CD14-positive monocyte (primary cell): ENCODE data around the gene PLXNB1. TPM values are rescaled to one million over a fixed set of nuclear protein-coding genes. Genes with fewer than 3 reads are reported as not detected.

Experiments
- DNase-seq, 3 donors: peaks; one replicate each; pipeline ENCODE4 v3.0.0-alpha.2; 2011 to 2022
- H2AFZ ChIP-seq: 2 replicates; pipeline ENCODE4 v1.6.0; 2012; ENCODE audit warnings: mild to moderate bottlenecking, low read depth, low read length, inconsistent platforms; ENCODE audit not compliant: insufficient read depth, poor library complexity, severe bottlenecking
- H3K27ac ChIP-seq, 2 donors: 1 replicate in 1 of 2; 2 replicates in 1 of 2; pipeline ENCODE4 v1.5.1; 2012 to 2013; ENCODE audit warnings: low read length in 2 of 2, control low read depth in 1 of 2, inconsistent platforms in 1 of 2, low read depth in 1 of 2, mild to moderate bottlenecking in 1 of 2
- H3K27me3 ChIP-seq, 2 donors: one replicate each; pipeline versions ENCODE4 v1.6.0 to v1.6.1; 2011 to 2013; ENCODE audit warnings: low read length in 2 of 2; ENCODE audit not compliant: control insufficient read depth in 2 of 2, insufficient read depth in 2 of 2
- H3K36me3 ChIP-seq, 2 donors: replicated peaks in 1 of 2; 1 replicate in 1 of 2; 2 replicates in 1 of 2; pipeline versions ENCODE4 v1.5.1 to v1.6.1; 2012 to 2013; ENCODE audit warnings: low read length in 2 of 2, control low read depth in 1 of 2, inconsistent platforms in 1 of 2, mild to moderate bottlenecking in 1 of 2; ENCODE audit not compliant: insufficient read depth in 2 of 2, control insufficient read depth in 1 of 2
- H3K4me1 ChIP-seq, 2 donors: 1 replicate in 1 of 2; 2 replicates in 1 of 2; pipeline versions ENCODE4 v1.5.1 to v1.6.1; 2012 to 2013; ENCODE audit warnings: low read length in 2 of 2, control low read depth in 1 of 2, inconsistent platforms in 1 of 2, mild to moderate bottlenecking in 1 of 2, moderate library complexity in 1 of 2; ENCODE audit not compliant: insufficient read depth in 2 of 2, control insufficient read depth in 1 of 2
- H3K4me2 ChIP-seq: replicated peaks from 2 replicates; pipeline ENCODE3; 2012; ENCODE audit warnings: low read length, moderate library complexity, mild to moderate bottlenecking; ENCODE audit not compliant: poor library complexity, severe bottlenecking; ENCODE audit errors: extremely low read depth
- H3K4me3 ChIP-seq, 3 experiments: fragments of 200-600 bp in 1 of 3; sonication (generic) in 1 of 3; replicated peaks in 1 of 3; 1 replicate in 2 of 3; 2 replicates in 1 of 3; pipeline ENCODE4 v1.5.1; 2011 to 2013; ENCODE audit warnings: low read length in 3 of 3, mild to moderate bottlenecking in 3 of 3, control low read depth in 2 of 3, low read depth in 2 of 3, inconsistent platforms in 1 of 3, moderate library complexity in 1 of 3
- H3K79me2 ChIP-seq: 2 replicates; pipeline ENCODE4 v1.6.0; 2012; ENCODE audit warnings: mild to moderate bottlenecking, control low read depth, inconsistent platforms, low read length, moderate library complexity; ENCODE audit not compliant: insufficient read depth
- H3K9ac ChIP-seq: 2 replicates; pipeline ENCODE4 v1.6.0; 2017; ENCODE audit warnings: low read length, mild to moderate bottlenecking; ENCODE audit not compliant: insufficient read depth, poor library complexity, severe bottlenecking
- H3K9me3 ChIP-seq, 2 donors: replicated peaks in 1 of 2; 1 replicate in 1 of 2; 2 replicates in 1 of 2; pipeline versions ENCODE4 v1.5.1 to v1.6.1; 2012 to 2013; ENCODE audit warnings: low read length in 2 of 2, control low read depth in 1 of 2; ENCODE audit not compliant: control insufficient read depth in 1 of 2, insufficient read depth in 1 of 2
- H4K20me1 ChIP-seq: 2 replicates; pipeline ENCODE4 v1.6.0; 2012; ENCODE audit warnings: mild to moderate bottlenecking, low read length, control low read depth, moderate library complexity; ENCODE audit not compliant: insufficient read depth
- H3K27ac Mint-ChIP-seq, 7 donors: one replicate each; pipeline ENCODE4 v1.8.0; 2020; ENCODE audit warnings: mild to moderate bottlenecking in 7 of 7, mixed read lengths in 7 of 7, moderate library complexity in 6 of 7, inconsistent platforms in 2 of 7
- H3K27me3 Mint-ChIP-seq, 3 donors: one replicate each; pipeline ENCODE4 v1.8.0; 2021 to 2022; ENCODE audit warnings: low read depth in 3 of 3, mild to moderate bottlenecking in 3 of 3, mixed read lengths in 3 of 3, moderate library complexity in 3 of 3, inconsistent platforms in 1 of 3
- H3K36me3 Mint-ChIP-seq, 2 donors: one replicate each; pipeline ENCODE4 v1.8.0; 2020; ENCODE audit warnings: mixed read lengths in 2 of 2, inconsistent platforms in 1 of 2, mild to moderate bottlenecking in 1 of 2
- H3K4me1 Mint-ChIP-seq: one replicate; pipeline ENCODE4 v1.8.0; 2020; ENCODE audit warnings: mild to moderate bottlenecking, mixed read lengths
- H3K4me3 Mint-ChIP-seq, 2 donors: one replicate each; pipeline ENCODE4 v1.8.0; 2020; ENCODE audit warnings: mild to moderate bottlenecking in 2 of 2, mixed read lengths in 2 of 2, moderate library complexity in 1 of 2
- H3K9me3 Mint-ChIP-seq, 7 donors: one replicate each; pipeline ENCODE4 v1.8.0; 2020 to 2022; ENCODE audit warnings: mixed read lengths in 7 of 7, mild to moderate bottlenecking in 6 of 7, moderate library complexity in 6 of 7, inconsistent platforms in 2 of 7
- CTCF ChIP-seq: fragments of 200-600 bp; IDR thresholded peaks from one replicate; pipeline ENCODE4 v1.8.0; 2022; ENCODE audit warnings: antibody characterized with exemption, mild to moderate bottlenecking
- WGBS: methylation state at CpG from one replicate; pipeline ENCODE4 v1.1.5; 2013; ENCODE audit warnings: missing lambda C conversion rate; ENCODE audit not compliant: insufficient coverage; 5-methylcytosine and 5-hydroxymethylcytosine counted together
- intact Hi-C, 2 donors: fragments of 100-400 bp; cut with micrococcal nuclease; formaldehyde crosslinking; loops; one replicate each; pipeline versions ENCODE4 v1.15.0 to v1.15.1; 2023
- polyA plus RNA-seq, 3 donors: library from polyadenylated mRNA; depleted of rRNA in 1 of 3; unstranded in 2 of 3; stranded (reverse) in 1 of 3; fragments of 300-500 nt in 2 of 3; fragments of >200 nt in 1 of 3; fragmentation: Illumina TruSeq in 2 of 3; gene quantifications; 1 replicate in 2 of 3; 2 replicates in 1 of 3; pipeline ENCODE4 v1.2.3, GENCODE V29; 2012 to 2021

The PLXNB1 gene
- polyA plus RNA-seq, 3 donors = 0.14 to 4.3 TPM; not detected in 1

- Histone ChIP-seq H3K9ac (no peak overlapping the region), H2AFZ (no peak overlapping the region), H3K27ac (no peak overlapping the region), H4K20me1 (no peaks in the 10 kb centered on the region), H3K9me3 (no peaks in the 10 kb centered on the region), H3K27me3 (no peaks in the 10 kb centered on the region), H3K4me1 (no peaks in the 10 kb centered on the region), H3K79me2 (no peaks in the 10 kb centered on the region), H3K36me3 (no peaks in the 10 kb centered on the region), H3K4me2 (no peak overlapping the region), H3K4me3 (no peak overlapping the region)
- no peak for TF ChIP-seq CTCF
- Mint-ChIP-seq H3K9me3 (no peaks in the 10 kb centered on the region), H3K4me3 (no peak overlapping the region), H3K27ac (no peak overlapping the region), H3K36me3 (no peaks in the 10 kb centered on the region), H3K4me1 (peaks cover 14% of the 10 kb centered on the region), H3K27me3 (peaks cover 0 to 3% (median 0%) of the 10 kb centered on the region in 3 donors)
- 100% methylated on average over 4 of the region's 5 CpGs for WGBS
- DNase-seq = no peak
- intact Hi-C loops = no loop called here
Measured at GRCh38 chr3:48372862-48373435, 56.9 kb downstream of the PLXNB1 start.

GRCh38 chr3:48372377-48372770, 57.5 kb downstream of the PLXNB1 start:
- Histone ChIP-seq H3K4me3 (no peak overlapping the region), H3K4me1 (no peaks in the 10 kb centered on the region), H3K9ac (no peak overlapping the region), H3K27ac (no peak overlapping the region), H3K79me2 (no peaks in the 10 kb centered on the region), H3K36me3 (no peaks in the 10 kb centered on the region), H4K20me1 (no peaks in the 10 kb centered on the region), H3K27me3 (no peaks in the 10 kb centered on the region), H3K4me2 (no peak overlapping the region), H3K9me3 (no peaks in the 10 kb centered on the region), H2AFZ (no peak overlapping the region)
- H3K4me3 Mint-ChIP-seq = no peak overlapping the region
- H3K9me3 Mint-ChIP-seq = no peaks in the 10 kb centered on the region
- no peak overlapping the region for H3K27ac Mint-ChIP-seq
- no peak for TF ChIP-seq CTCF
- intact Hi-C loops = no loop called here
- DNase-seq = no peak
- no peaks in the 10 kb centered on the region for H3K36me3 Mint-ChIP-seq
- H3K27me3 Mint-ChIP-seq = peaks cover 0 to 3% (median 0%) of the 10 kb centered on the region in 3 donors
- WGBS = 81% methylated on average over 6 of the region's 7 CpGs
- H3K4me1 Mint-ChIP-seq = peaks cover 14% of the 10 kb centered on the region
